Skeletal muscle tissue (tissue), 4 donors: ENCODE results near the gene LRATD1. TPM values are rescaled to one million over a fixed set of nuclear protein-coding genes. Genes with fewer than 3 reads are reported as not detected.

ENCODE experiments used
- H3K27ac ChIP-seq: one replicate; pipeline ENCODE4 v1.7.0; 2013; ENCODE audit warnings: mild to moderate bottlenecking, low read depth, low read length, inconsistent platforms
- H3K27me3 ChIP-seq, 3 donors: one replicate each; pipeline ENCODE4 v1.7.0; 2013; ENCODE audit warnings: low read length in 3 of 3; ENCODE audit not compliant: control insufficient read depth in 3 of 3, insufficient read depth in 3 of 3
- H3K36me3 ChIP-seq, 3 donors: one replicate each; pipeline ENCODE4 v1.7.0; 2013; ENCODE audit warnings: low read length in 3 of 3; ENCODE audit not compliant: control insufficient read depth in 3 of 3, insufficient read depth in 3 of 3
- H3K4me1 ChIP-seq, 3 donors: one replicate each; pipeline ENCODE4 v1.7.0; 2013; ENCODE audit warnings: low read length in 3 of 3, mild to moderate bottlenecking in 3 of 3; ENCODE audit not compliant: control insufficient read depth in 3 of 3, insufficient read depth in 3 of 3
- H3K4me3 ChIP-seq, 3 donors: one replicate each; pipeline ENCODE4 v1.7.0; 2013; ENCODE audit warnings: low read length in 3 of 3
- H3K9ac ChIP-seq, 3 donors: one replicate each; pipeline ENCODE4 v1.7.0; 2013; ENCODE audit warnings: low read length in 3 of 3, mild to moderate bottlenecking in 3 of 3, moderate library complexity in 2 of 3, low read depth in 1 of 3
- H3K9me3 ChIP-seq, 3 donors: one replicate each; pipeline ENCODE4 v1.7.0; 2013; ENCODE audit warnings: low read length in 3 of 3; ENCODE audit not compliant: control insufficient read depth in 3 of 3
- total RNA-seq: library from RNA; depleted of rRNA; stranded (reverse); fragments of >200 nt; gene quantifications from one replicate; pipeline ENCODE4 v1.2.3, GENCODE V29; 2014
- donor health status: Osteomylitis.

Gene LRATD1
- total RNA-seq, 1 donor from 2014 or later = 5.2 TPM

GRCh38 chr2:14647714-14648113, 15.2 kb downstream of the LRATD1 start:
- Histone ChIP-seq H3K27me3 (no peaks in the 10 kb centered on the region), H3K9me3 (no peaks in the 10 kb centered on the region), H3K27ac (no peak overlapping the region), H3K4me1 (peaks cover 0 to 3% (median 0%) of the 10 kb centered on the region in 3 donors), H3K9ac (no peak overlapping the region), H3K36me3 (no peaks in the 10 kb centered on the region), H3K4me3 (no peak overlapping the region)

DNA sequence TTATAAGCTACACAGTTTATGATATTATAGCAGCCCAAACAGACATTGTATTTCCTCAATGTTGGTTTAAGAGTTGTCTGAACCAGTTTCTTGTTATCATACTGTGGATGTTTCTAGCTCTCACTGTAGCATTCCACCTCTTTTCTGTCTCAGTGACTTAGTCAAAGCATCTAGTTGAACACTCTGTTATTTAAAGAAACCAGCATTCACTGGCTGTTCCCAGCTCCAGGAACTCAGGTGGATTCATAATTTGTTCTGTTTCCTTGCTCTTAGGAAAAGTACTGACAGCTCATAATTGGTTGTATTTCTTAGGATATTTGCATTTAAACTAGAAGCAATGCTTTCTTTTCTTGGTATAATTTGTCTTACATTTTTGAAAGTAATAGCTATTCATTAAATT, 17.5 kb downstream of the LRATD1 start:
- no peaks in the 10 kb centered on the region for H3K27me3 ChIP-seq
- no peak overlapping the region for H3K4me3 ChIP-seq
- H3K27ac ChIP-seq = no peak overlapping the region
- H3K9me3 ChIP-seq = no peaks in the 10 kb centered on the region
- H3K4me1 ChIP-seq = peaks cover 0 to 3% (median 0%) of the 10 kb centered on the region in 3 donors
- no peak overlapping the region for H3K9ac ChIP-seq
- no peaks in the 10 kb centered on the region for H3K36me3 ChIP-seq

GRCh38 chr2:14654835-14655282, 22.3 kb downstream of the LRATD1 start:
- Histone ChIP-seq H3K27me3 (no peaks in the 10 kb centered on the region), H3K4me1 (no peaks in the 10 kb centered on the region), H3K36me3 (no peaks in the 10 kb centered on the region), H3K9ac (no peak overlapping the region), H3K4me3 (no peak overlapping the region), H3K9me3 (no peaks in the 10 kb centered on the region), H3K27ac (no peak overlapping the region)

GRCh38 chr2:14656146-14656545, 23.6 kb downstream of the LRATD1 start:
- Histone ChIP-seq H3K9ac (no peak overlapping the region), H3K36me3 (no peaks in the 10 kb centered on the region), H3K4me3 (no peak overlapping the region), H3K4me1 (no peaks in the 10 kb centered on the region), H3K27me3 (no peaks in the 10 kb centered on the region), H3K27ac (no peak overlapping the region), H3K9me3 (no peaks in the 10 kb centered on the region)

- Histone ChIP-seq H3K27ac (no peak overlapping the region), H3K36me3 (no peaks in the 10 kb centered on the region), H3K4me1 (no peaks in the 10 kb centered on the region), H3K27me3 (no peaks in the 10 kb centered on the region), H3K9me3 (no peaks in the 10 kb centered on the region), H3K4me3 (no peak overlapping the region), H3K9ac (no peak overlapping the region)
Observed at GRCh38 chr2:14661163-14661562, 28.6 kb downstream of the LRATD1 start.

DNA sequence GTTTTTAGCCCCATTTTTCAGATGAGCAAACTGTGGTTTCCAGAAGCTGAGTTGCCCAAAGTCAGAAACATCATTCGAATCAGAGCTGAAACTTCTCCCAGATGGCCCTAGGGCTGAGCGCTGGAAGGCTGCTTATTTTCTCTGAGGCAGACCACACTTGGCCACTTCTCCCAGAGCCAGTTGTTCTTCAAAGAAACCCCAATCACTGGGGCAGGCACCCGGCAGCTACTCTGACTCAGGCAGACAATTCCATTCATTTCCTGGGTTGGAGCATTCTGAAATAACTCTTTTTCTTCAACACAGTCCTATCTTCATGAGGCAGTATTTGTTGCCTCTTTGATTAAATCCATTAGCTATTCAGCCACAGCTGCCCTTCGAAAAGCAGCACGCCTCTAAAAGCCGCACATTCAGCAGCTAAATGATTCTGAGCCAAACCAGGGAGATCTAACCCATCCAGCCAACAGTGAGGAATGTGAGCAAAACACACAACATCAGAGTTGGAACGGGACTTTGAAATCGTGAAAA, 40.9 kb downstream of the LRATD1 start:
- Histone ChIP-seq H3K4me3 (no peak overlapping the region), H3K27me3 (no peaks in the 10 kb centered on the region), H3K36me3 (no peaks in the 10 kb centered on the region), H3K27ac (no peak overlapping the region), H3K4me1 (no peaks in the 10 kb centered on the region), H3K9me3 (no peaks in the 10 kb centered on the region), H3K9ac (no peak overlapping the region)

DNA sequence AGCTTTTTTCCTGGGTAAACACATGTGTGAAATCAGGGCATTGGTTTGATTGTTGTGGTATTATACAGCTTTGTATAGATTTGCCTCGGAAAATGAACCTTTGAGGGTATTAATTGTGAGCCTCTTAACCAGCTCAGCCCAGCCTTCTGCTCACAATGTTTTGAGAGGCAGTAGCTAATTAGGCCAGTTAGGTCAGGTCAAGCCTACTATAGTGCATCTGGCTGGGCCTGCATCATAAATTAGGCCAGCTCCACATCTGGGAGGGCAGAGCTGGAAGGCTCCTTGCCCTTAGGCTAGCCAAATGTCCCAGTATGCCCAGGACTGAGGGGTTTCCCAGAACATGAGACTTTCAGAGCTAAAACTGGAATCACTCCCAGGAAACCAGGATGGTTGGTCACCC, 43.0 kb downstream of the LRATD1 start:
- H3K4me3 ChIP-seq = no peak overlapping the region

DNA sequence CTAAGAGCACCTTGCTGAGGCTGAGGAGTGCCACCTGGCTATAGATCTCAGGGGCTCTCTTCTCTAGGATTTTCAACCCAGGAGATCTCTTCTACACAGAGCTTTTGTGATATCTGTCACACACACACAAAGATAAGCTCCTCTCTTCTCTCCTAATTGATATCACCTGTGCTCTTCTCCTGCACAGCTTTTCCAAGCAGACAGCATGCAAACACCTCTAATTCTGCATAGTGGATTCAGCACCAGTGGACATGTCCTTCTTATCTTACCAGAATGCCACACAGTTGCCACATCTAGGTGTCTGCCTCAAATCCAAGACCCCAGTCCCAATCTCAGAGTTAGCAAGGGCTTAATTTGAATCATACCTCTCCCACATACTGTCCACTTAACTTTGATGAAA, 43.9 kb downstream of the LRATD1 start:
- Histone ChIP-seq H3K36me3 (no peaks in the 10 kb centered on the region), H3K4me3 (no peak overlapping the region), H3K4me1 (no peaks in the 10 kb centered on the region), H3K9ac (no peak overlapping the region), H3K9me3 (no peaks in the 10 kb centered on the region), H3K27me3 (no peaks in the 10 kb centered on the region), H3K27ac (no peak overlapping the region)

More for the DNA sequence above, 43.0 kb downstream of the LRATD1 start:
- H3K27me3 ChIP-seq = no peaks in the 10 kb centered on the region
- H3K36me3 ChIP-seq = no peaks in the 10 kb centered on the region
- H3K4me1 ChIP-seq = no peaks in the 10 kb centered on the region
- no peak overlapping the region for H3K27ac ChIP-seq
- no peaks in the 10 kb centered on the region for H3K9me3 ChIP-seq
- H3K9ac ChIP-seq = no peak overlapping the region

GRCh38 chr2:14677039-14677438, 44.5 kb downstream of the LRATD1 start:
- H3K27ac ChIP-seq = no peak overlapping the region

DNA sequence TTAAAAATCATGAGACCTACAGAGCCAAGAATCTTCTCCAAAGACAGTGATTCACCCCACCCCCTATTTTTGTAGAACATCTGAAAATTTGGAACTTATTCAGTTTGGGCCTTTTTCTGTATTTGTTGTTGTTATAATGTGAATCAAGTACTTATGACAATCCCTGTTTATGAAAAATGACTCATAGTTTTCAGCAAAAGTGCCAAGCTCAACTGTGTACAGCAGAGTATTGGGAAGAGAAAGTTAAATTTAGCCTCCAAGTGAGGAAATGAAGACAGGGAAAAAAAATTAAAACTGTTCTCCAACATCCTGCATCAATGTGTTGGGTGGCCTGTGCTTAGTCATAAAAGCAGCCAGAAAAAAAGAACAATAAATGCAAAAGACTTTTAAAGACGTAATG, 46.2 kb downstream of the LRATD1 start:
- Histone ChIP-seq H3K4me1 (no peaks in the 10 kb centered on the region), H3K9ac (no peak overlapping the region), H3K4me3 (no peak overlapping the region), H3K27me3 (no peaks in the 10 kb centered on the region), H3K36me3 (no peaks in the 10 kb centered on the region), H3K9me3 (no peaks in the 10 kb centered on the region), H3K27ac (no peak overlapping the region)

More at GRCh38 chr2:14677039-14677438, 44.5 kb downstream of the LRATD1 start:
- Histone ChIP-seq H3K4me3 (no peak overlapping the region), H3K27me3 (no peaks in the 10 kb centered on the region), H3K4me1 (no peaks in the 10 kb centered on the region), H3K9ac (no peak overlapping the region), H3K36me3 (no peaks in the 10 kb centered on the region), H3K9me3 (no peaks in the 10 kb centered on the region)
